H1 (cell line): ENCODE data around the gene RIPOR3. TPM values are rescaled to one million over a fixed set of nuclear protein-coding genes. Genes with fewer than 3 reads are reported as not detected.

Experiments used
- EZH2 ChIP-seq: fragments of 200-600 bp; sonication (generic); IDR thresholded peaks from 2 replicates; pipeline ENCODE4 v1.7.1; 2012; ENCODE audit warnings: low read depth, mild to moderate bottlenecking, moderate library complexity, low read length, inconsistent platforms; ENCODE audit not compliant: severe bottlenecking
- KDM1A ChIP-seq: fragments of 200-600, 300-600 bp; sonication (generic); IDR thresholded peaks from 2 replicates; pipeline ENCODE4 v1.7.1; 2016; ENCODE audit warnings: mild to moderate bottlenecking, low read length, borderline replicate concordance
- TBP ChIP-seq: IDR thresholded peaks from 2 replicates; pipeline ENCODE4 v1.6.1; 2011; ENCODE audit warnings: low read depth, low read length, improper control_type of control experiment
- polyA plus RNA-seq, 7 experiments: library from polyadenylated mRNA; depleted of rRNA in 3 of 7; stranded (reverse) in 5 of 7; unstranded in 2 of 7; fragments of >200 nt in 5 of 7; fragments of 200-250 nt in 2 of 7; gene quantifications; 1 replicate in 5 of 7; 2 replicates in 1 of 7; 4 replicates in 1 of 7; pipeline versions ENCODE4 v1.2.1 to v1.2.3, GENCODE V29; 2011 to 2013; ENCODE audit warnings: missing spikeins in 2 of 7, mixed read lengths in 2 of 7
- total RNA-seq: library from RNA; stranded (reverse); fragmentation: NEBNext Ultra II Directional; extraction: Animal tissue kit (Norgen Biotek cat#: 25700); gene quantifications from 2 replicates; pipeline ENCODE4 v1.2.1, GENCODE V29; 2021

The RIPOR3 gene
- total and polyA plus RNA-seq, 2 of the 8 experiments (the other 6 are each of a cell fraction or from before 2014, with no cell fraction given), result 3.6 to 4.5 TPM

DNA sequence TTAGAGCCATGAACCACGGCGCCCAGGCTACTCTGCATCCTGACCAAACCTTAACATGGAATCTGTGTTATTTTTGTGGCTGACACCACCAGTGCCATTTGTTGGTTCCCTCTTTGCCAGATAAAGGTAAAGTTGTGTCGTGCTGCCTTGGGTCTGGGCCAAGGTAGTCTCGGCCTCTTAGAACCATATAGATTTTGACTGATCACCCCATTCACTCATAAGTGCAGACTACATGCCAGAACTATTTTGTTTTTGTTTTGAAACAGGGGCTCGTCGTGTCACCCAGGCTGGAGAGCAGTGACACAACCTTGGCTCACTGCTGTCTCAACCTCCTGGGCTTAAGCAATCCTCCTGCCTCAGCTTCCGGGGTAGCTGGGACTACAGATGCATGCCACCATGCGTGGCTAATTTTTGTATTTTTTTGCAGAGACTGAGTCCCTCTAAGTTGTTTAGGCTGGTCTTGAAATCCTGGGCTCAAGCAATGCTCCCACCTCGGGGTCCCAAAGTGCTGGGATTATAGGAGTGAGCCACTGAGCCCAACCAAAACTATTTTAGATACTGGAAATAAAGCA is 19.2 kb upstream of the RIPOR3 start (continued):
- TF ChIP-seq TBP (no peak), KDM1A (no peak), EZH2 (no peak)
- TF ChIP-seq, all 59 proteins: peak for 0
